ENCODE data around the gene OGFR.

Gene OGFR

GRCh38 chr20:62818592-62819493 lies 14.2 kb downstream of the OGFR start:
- TF ChIP-seq ZFX (IDR thresholded peaks at IDR 0.05) (no peak), CTCF (conservative IDR thresholded peaks at IDR 0.05) (no peak)
- no peak overlapping the region for H3K27ac ChIP-seq

GRCh38 chr20:62819494-62820174 lies 15.0 kb downstream of the OGFR start:
- no peak overlapping the region for H3K27ac ChIP-seq
- TF ChIP-seq CTCF (conservative IDR thresholded peaks at IDR 0.05) (no peak), ZFX (IDR thresholded peaks at IDR 0.05) (no peak)

- H3K27ac ChIP-seq = no peak overlapping the region
- no peak for TF ChIP-seq ZFX (IDR thresholded peaks at IDR 0.05)
- no peak for TF ChIP-seq CTCF (conservative IDR thresholded peaks at IDR 0.05)
Observed at GRCh38 chr20:62820208-62820961, 15.8 kb downstream of the OGFR start.

GRCh38 chr20:62820962-62821725 lies 16.5 kb downstream of the OGFR start:
- H3K27ac ChIP-seq = no peak overlapping the region
- TF ChIP-seq CTCF (conservative IDR thresholded peaks at IDR 0.05) (no peak), ZFX (IDR thresholded peaks at IDR 0.05) (no peak)

GRCh38 chr20:62821726-62822210 lies 17.1 kb downstream of the OGFR start:
- TF ChIP-seq CTCF (conservative IDR thresholded peaks at IDR 0.05) (no peak), ZFX (IDR thresholded peaks at IDR 0.05) (no peak)
- no peak overlapping the region for H3K27ac ChIP-seq

GRCh38 chr20:62822239-62822787 lies 17.7 kb downstream of the OGFR start:
- TF ChIP-seq CTCF (conservative IDR thresholded peaks at IDR 0.05) (no peak), ZFX (IDR thresholded peaks at IDR 0.05) (no peak)
- no peak overlapping the region for H3K27ac ChIP-seq
